Parathyroid adenoma (tissue), 2 donors: ENCODE results near the gene ARHGEF11.
"Not testable (repeated sequence)": the region's sequence is repeated elsewhere in the genome, so short reads cannot be mapped to it uniquely, and the experiment has no call there.

Experiments used
- H2AFZ ChIP-seq: fragments of 300-600 bp; sonication (generic); one replicate; pipeline ENCODE4 v1.7.0; 2017; ENCODE audit warnings: antibody characterized with exemption, mild to moderate bottlenecking
- H3K27ac ChIP-seq: fragments of 300-600 bp; sonication (generic); one replicate; pipeline ENCODE4 v1.7.0; 2017
- H3K27me3 ChIP-seq: fragments of 300-600 bp; sonication (generic); one replicate; pipeline ENCODE4 v1.7.0; 2017; ENCODE audit warnings: low read length; ENCODE audit not compliant: control insufficient read depth, insufficient read depth
- H3K36me3 ChIP-seq: fragments of 300-600 bp; sonication (generic); one replicate; pipeline ENCODE4 v1.7.0; 2017; ENCODE audit warnings: low read length; ENCODE audit not compliant: control insufficient read depth, insufficient read depth
- H3K4me1 ChIP-seq: fragments of 300-600 bp; sonication (generic); one replicate; pipeline ENCODE4 v1.7.0; 2017; ENCODE audit warnings: control low read depth
- H3K4me2 ChIP-seq: fragments of 300-600 bp; sonication (generic); one replicate; pipeline ENCODE4 v1.7.0; 2017; ENCODE audit warnings: low read length
- H3K4me3 ChIP-seq: fragments of 300-600 bp; sonication (generic); one replicate; pipeline ENCODE4 v1.7.0; 2017; ENCODE audit warnings: low read depth, low read length
- H3K79me2 ChIP-seq: fragments of 300-600 bp; sonication (generic); one replicate; pipeline ENCODE4 v1.7.0; 2017; ENCODE audit warnings: control low read depth
- H3K9ac ChIP-seq: fragments of 300-600 bp; sonication (generic); one replicate; pipeline ENCODE4 v1.7.0; 2017; ENCODE audit warnings: mild to moderate bottlenecking
- H3K9me3 ChIP-seq: fragments of 300-600 bp; sonication (generic); one replicate; pipeline ENCODE4 v1.7.0; 2017; ENCODE audit warnings: low read length; ENCODE audit not compliant: control insufficient read depth
- TF ChIP-seq, protein P1 (sequence below): fragments of 300-600 bp; sonication (generic); IDR thresholded peaks from one replicate; pipeline ENCODE4 v1.7.0; 2017; ENCODE audit warnings: antibody characterized with exemption, mild to moderate bottlenecking
- donor health status: primary hyperparathyroidism.

The ARHGEF11 gene

GRCh38 chr1:157080714-157081113 lies 35.2 kb upstream of the ARHGEF11 start:
- Histone ChIP-seq H3K27ac (no peak overlapping the region), H3K79me2 (no peaks in the 10 kb centered on the region), H3K4me2 (no peak overlapping the region), H3K36me3 (no peaks in the 10 kb centered on the region), H3K9ac (no peak overlapping the region), H3K27me3 (no peaks in the 10 kb centered on the region), H3K4me3 (no peak overlapping the region), H3K4me1 (no peaks in the 10 kb centered on the region), H3K9me3 (no peaks in the 10 kb centered on the region), H2AFZ (no peak overlapping the region)
- TF ChIP-seq, protein P1, sequence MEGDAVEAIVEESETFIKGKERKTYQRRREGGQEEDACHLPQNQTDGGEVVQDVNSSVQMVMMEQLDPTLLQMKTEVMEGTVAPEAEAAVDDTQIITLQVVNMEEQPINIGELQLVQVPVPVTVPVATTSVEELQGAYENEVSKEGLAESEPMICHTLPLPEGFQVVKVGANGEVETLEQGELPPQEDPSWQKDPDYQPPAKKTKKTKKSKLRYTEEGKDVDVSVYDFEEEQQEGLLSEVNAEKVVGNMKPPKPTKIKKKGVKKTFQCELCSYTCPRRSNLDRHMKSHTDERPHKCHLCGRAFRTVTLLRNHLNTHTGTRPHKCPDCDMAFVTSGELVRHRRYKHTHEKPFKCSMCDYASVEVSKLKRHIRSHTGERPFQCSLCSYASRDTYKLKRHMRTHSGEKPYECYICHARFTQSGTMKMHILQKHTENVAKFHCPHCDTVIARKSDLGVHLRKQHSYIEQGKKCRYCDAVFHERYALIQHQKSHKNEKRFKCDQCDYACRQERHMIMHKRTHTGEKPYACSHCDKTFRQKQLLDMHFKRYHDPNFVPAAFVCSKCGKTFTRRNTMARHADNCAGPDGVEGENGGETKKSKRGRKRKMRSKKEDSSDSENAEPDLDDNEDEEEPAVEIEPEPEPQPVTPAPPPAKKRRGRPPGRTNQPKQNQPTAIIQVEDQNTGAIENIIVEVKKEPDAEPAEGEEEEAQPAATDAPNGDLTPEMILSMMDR: no peak

GRCh38 chr1:157077394-157077793 lies 31.9 kb upstream of the ARHGEF11 start:
- H3K36me3 ChIP-seq: no peaks in the 10 kb centered on the region
- TF ChIP-seq, protein P1: no peak

DNA sequence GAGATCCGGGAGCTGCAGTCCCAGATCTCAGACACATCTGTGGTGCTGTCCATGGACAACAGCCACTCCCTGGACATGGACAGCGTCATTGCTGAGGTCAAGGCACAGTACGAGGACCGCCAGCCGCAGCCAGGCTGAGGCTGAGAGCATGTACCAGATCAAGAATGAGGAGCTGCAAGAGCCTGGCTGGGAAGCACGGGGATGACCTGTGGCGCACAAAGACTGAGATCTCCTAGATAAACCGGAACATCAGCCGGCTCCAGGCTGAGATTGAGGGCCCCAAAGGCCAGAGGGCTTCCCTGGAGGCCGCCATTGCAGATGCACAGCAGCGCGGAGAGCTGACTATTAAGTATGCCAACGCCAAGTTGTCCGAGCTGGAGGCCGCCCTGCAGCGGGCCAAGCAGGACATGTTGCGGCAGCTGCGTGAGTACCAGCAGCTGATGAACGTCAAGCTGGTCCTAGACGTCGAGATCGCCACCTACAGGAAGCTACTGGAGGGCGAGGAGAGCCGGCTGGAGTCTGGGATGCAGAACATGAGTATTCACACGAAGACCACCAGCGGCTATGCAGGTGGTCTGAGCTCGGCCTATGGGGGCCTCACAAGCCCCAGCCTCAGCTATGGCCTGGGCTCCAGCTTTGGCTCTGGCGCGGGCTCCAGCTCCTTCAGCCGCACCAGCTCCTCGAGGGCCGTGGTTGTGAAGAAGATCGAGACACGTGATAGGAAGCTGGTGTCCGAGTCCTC lies 28.6 kb upstream of the ARHGEF11 start:
- H3K9ac ChIP-seq: no peak overlapping the region
- peak overlapping the region; percentile 20 for H3K4me2 ChIP-seq
- H3K36me3 ChIP-seq: no peaks in the 10 kb centered on the region

More at GRCh38 chr1:157077394-157077793, 31.9 kb upstream of the ARHGEF11 start:
- no peaks in the 10 kb centered on the region for H3K4me1 ChIP-seq
- no peak overlapping the region for H3K27ac ChIP-seq
- H3K9ac ChIP-seq: no peak overlapping the region
- H3K79me2 ChIP-seq: no peaks in the 10 kb centered on the region
- H3K4me3 ChIP-seq: no peak overlapping the region
- no peak overlapping the region for H2AFZ ChIP-seq
- no peaks in the 10 kb centered on the region for H3K27me3 ChIP-seq
- H3K9me3 ChIP-seq: no peaks in the 10 kb centered on the region
- no peak overlapping the region for H3K4me2 ChIP-seq

DNA sequence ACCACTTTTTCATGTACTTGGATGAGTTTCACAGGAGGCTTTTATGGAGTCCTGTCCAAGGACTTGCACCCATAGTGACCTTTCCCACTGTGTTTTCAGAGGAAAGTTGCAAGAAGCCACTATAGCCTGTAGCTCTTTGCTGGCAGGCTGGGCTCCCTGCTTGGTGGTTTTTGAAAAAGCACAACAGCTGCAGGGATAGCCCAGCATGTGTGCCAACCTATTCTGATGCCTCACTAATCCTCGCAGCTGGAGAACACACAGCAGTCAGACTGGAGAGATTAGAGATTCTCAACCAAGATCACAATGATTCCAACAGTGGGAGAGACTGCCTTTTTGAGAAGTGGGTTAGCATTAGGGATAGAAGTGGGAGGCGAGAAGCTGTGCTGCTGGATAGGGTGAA lies 24.1 kb upstream of the ARHGEF11 start:
- H3K4me3 ChIP-seq: no peak overlapping the region
- no peak overlapping the region for H3K9ac ChIP-seq
- TF ChIP-seq, protein P1: no peak
- no peaks in the 10 kb centered on the region for H3K27me3 ChIP-seq
- H3K4me1 ChIP-seq: no peaks in the 10 kb centered on the region
- H3K36me3 ChIP-seq: no peaks in the 10 kb centered on the region
- no peaks in the 10 kb centered on the region for H3K9me3 ChIP-seq
- H3K4me2 ChIP-seq: no peak overlapping the region
- H2AFZ ChIP-seq: no peak overlapping the region
- H3K27ac ChIP-seq: no peak overlapping the region
- H3K79me2 ChIP-seq: no peaks in the 10 kb centered on the region

More for the DNA sequence above, 28.6 kb upstream of the ARHGEF11 start:
- TF ChIP-seq, protein P1: peak; percentile 57
- Histone ChIP-seq H3K4me1 (no peaks in the 10 kb centered on the region), H3K27ac (no peak overlapping the region), H2AFZ (peak overlapping the region; percentile 73), H3K9me3 (no peaks in the 10 kb centered on the region), H3K4me3 (no peak overlapping the region), H3K27me3 (no peaks in the 10 kb centered on the region), H3K79me2 (no peaks in the 10 kb centered on the region)

DNA sequence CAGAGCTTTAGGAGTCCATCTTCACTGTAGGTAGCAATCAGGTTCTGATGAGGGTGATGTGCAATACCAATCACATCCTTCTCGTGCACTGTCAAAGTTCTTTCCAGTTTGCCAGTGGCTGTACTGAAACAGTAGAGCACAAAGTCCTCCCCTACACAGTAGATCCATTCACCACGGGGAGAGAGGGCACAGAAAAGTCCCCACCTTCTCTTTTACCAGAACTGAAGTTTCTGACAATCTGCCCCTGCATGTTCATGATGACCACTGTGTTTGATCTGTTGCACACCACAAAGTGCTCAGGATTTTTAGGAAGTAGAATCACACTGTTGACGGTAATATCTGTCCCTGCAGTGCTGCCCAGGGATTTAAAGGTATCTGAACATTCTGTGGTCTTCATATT lies 13.7 kb upstream of the ARHGEF11 start:
- not testable (repeated sequence) for H3K4me1 ChIP-seq, H2AFZ ChIP-seq, H3K4me2 ChIP-seq, H3K9ac ChIP-seq, H3K27me3 ChIP-seq, H3K79me2 ChIP-seq, H3K36me3 ChIP-seq, H3K27ac ChIP-seq, H3K9me3 ChIP-seq, H3K4me3 ChIP-seq
